CD14-positive monocyte (primary cell): ENCODE results near the gene FGB. TPM values are rescaled to one million over a fixed set of nuclear protein-coding genes. Genes with fewer than 3 reads are reported as not detected.

Experiments
- DNase-seq, 3 donors: peaks; one replicate each; pipeline ENCODE4 v3.0.0-alpha.2; 2011 to 2022
- H2AFZ ChIP-seq: 2 replicates; pipeline ENCODE4 v1.6.0; 2012; ENCODE audit warnings: mild to moderate bottlenecking, low read depth, low read length, inconsistent platforms; ENCODE audit not compliant: insufficient read depth, poor library complexity, severe bottlenecking
- H3K27ac ChIP-seq, 2 donors: 1 replicate in 1 of 2; 2 replicates in 1 of 2; pipeline ENCODE4 v1.5.1; 2012 to 2013; ENCODE audit warnings: low read length in 2 of 2, control low read depth in 1 of 2, inconsistent platforms in 1 of 2, low read depth in 1 of 2, mild to moderate bottlenecking in 1 of 2
- H3K27me3 ChIP-seq, 2 donors: one replicate each; pipeline versions ENCODE4 v1.6.0 to v1.6.1; 2011 to 2013; ENCODE audit warnings: low read length in 2 of 2; ENCODE audit not compliant: control insufficient read depth in 2 of 2, insufficient read depth in 2 of 2
- H3K36me3 ChIP-seq, 2 donors: replicated peaks in 1 of 2; 1 replicate in 1 of 2; 2 replicates in 1 of 2; pipeline versions ENCODE4 v1.5.1 to v1.6.1; 2012 to 2013; ENCODE audit warnings: low read length in 2 of 2, control low read depth in 1 of 2, inconsistent platforms in 1 of 2, mild to moderate bottlenecking in 1 of 2; ENCODE audit not compliant: insufficient read depth in 2 of 2, control insufficient read depth in 1 of 2
- H3K4me1 ChIP-seq, 2 donors: 1 replicate in 1 of 2; 2 replicates in 1 of 2; pipeline versions ENCODE4 v1.5.1 to v1.6.1; 2012 to 2013; ENCODE audit warnings: low read length in 2 of 2, control low read depth in 1 of 2, inconsistent platforms in 1 of 2, mild to moderate bottlenecking in 1 of 2, moderate library complexity in 1 of 2; ENCODE audit not compliant: insufficient read depth in 2 of 2, control insufficient read depth in 1 of 2
- H3K4me2 ChIP-seq: replicated peaks from 2 replicates; pipeline ENCODE3; 2012; ENCODE audit warnings: low read length, moderate library complexity, mild to moderate bottlenecking; ENCODE audit not compliant: poor library complexity, severe bottlenecking; ENCODE audit errors: extremely low read depth
- H3K4me3 ChIP-seq, 3 experiments: fragments of 200-600 bp in 1 of 3; sonication (generic) in 1 of 3; replicated peaks in 1 of 3; 1 replicate in 2 of 3; 2 replicates in 1 of 3; pipeline ENCODE4 v1.5.1; 2011 to 2013; ENCODE audit warnings: low read length in 3 of 3, mild to moderate bottlenecking in 3 of 3, control low read depth in 2 of 3, low read depth in 2 of 3, inconsistent platforms in 1 of 3, moderate library complexity in 1 of 3
- H3K79me2 ChIP-seq: 2 replicates; pipeline ENCODE4 v1.6.0; 2012; ENCODE audit warnings: mild to moderate bottlenecking, control low read depth, inconsistent platforms, low read length, moderate library complexity; ENCODE audit not compliant: insufficient read depth
- H3K9ac ChIP-seq: 2 replicates; pipeline ENCODE4 v1.6.0; 2017; ENCODE audit warnings: low read length, mild to moderate bottlenecking; ENCODE audit not compliant: insufficient read depth, poor library complexity, severe bottlenecking
- H3K9me3 ChIP-seq, 2 donors: replicated peaks in 1 of 2; 1 replicate in 1 of 2; 2 replicates in 1 of 2; pipeline versions ENCODE4 v1.5.1 to v1.6.1; 2012 to 2013; ENCODE audit warnings: low read length in 2 of 2, control low read depth in 1 of 2; ENCODE audit not compliant: control insufficient read depth in 1 of 2, insufficient read depth in 1 of 2
- H4K20me1 ChIP-seq: 2 replicates; pipeline ENCODE4 v1.6.0; 2012; ENCODE audit warnings: mild to moderate bottlenecking, low read length, control low read depth, moderate library complexity; ENCODE audit not compliant: insufficient read depth
- H3K27ac Mint-ChIP-seq, 7 donors: one replicate each; pipeline ENCODE4 v1.8.0; 2020; ENCODE audit warnings: mild to moderate bottlenecking in 7 of 7, mixed read lengths in 7 of 7, moderate library complexity in 6 of 7, inconsistent platforms in 2 of 7
- H3K27me3 Mint-ChIP-seq, 3 donors: one replicate each; pipeline ENCODE4 v1.8.0; 2021 to 2022; ENCODE audit warnings: low read depth in 3 of 3, mild to moderate bottlenecking in 3 of 3, mixed read lengths in 3 of 3, moderate library complexity in 3 of 3, inconsistent platforms in 1 of 3
- H3K36me3 Mint-ChIP-seq, 2 donors: one replicate each; pipeline ENCODE4 v1.8.0; 2020; ENCODE audit warnings: mixed read lengths in 2 of 2, inconsistent platforms in 1 of 2, mild to moderate bottlenecking in 1 of 2
- H3K4me1 Mint-ChIP-seq: one replicate; pipeline ENCODE4 v1.8.0; 2020; ENCODE audit warnings: mild to moderate bottlenecking, mixed read lengths
- H3K4me3 Mint-ChIP-seq, 2 donors: one replicate each; pipeline ENCODE4 v1.8.0; 2020; ENCODE audit warnings: mild to moderate bottlenecking in 2 of 2, mixed read lengths in 2 of 2, moderate library complexity in 1 of 2
- H3K9me3 Mint-ChIP-seq, 7 donors: one replicate each; pipeline ENCODE4 v1.8.0; 2020 to 2022; ENCODE audit warnings: mixed read lengths in 7 of 7, mild to moderate bottlenecking in 6 of 7, moderate library complexity in 6 of 7, inconsistent platforms in 2 of 7
- WGBS: methylation state at CpG from one replicate; pipeline ENCODE4 v1.1.5; 2013; ENCODE audit warnings: missing lambda C conversion rate; ENCODE audit not compliant: insufficient coverage; 5-methylcytosine and 5-hydroxymethylcytosine counted together
- intact Hi-C, 2 donors: fragments of 100-400 bp; cut with micrococcal nuclease; formaldehyde crosslinking; loops; one replicate each; pipeline versions ENCODE4 v1.15.0 to v1.15.1; 2023
- polyA plus RNA-seq, 3 donors: library from polyadenylated mRNA; depleted of rRNA in 1 of 3; unstranded in 2 of 3; stranded (reverse) in 1 of 3; fragments of 300-500 nt in 2 of 3; fragments of >200 nt in 1 of 3; fragmentation: Illumina TruSeq in 2 of 3; gene quantifications; 1 replicate in 2 of 3; 2 replicates in 1 of 3; pipeline ENCODE4 v1.2.3, GENCODE V29; 2012 to 2021
- TF ChIP-seq, protein P1 (sequence below): fragments of 200-600 bp; IDR thresholded peaks from one replicate; pipeline ENCODE4 v1.8.0; 2022; ENCODE audit warnings: antibody characterized with exemption, mild to moderate bottlenecking

The FGB gene
- polyA plus RNA-seq, 3 donors = not detected

- Histone ChIP-seq H3K27me3 (no peaks in the 10 kb centered on the region), H3K9me3 (no peaks in the 10 kb centered on the region), H3K27ac (no peak overlapping the region), H3K79me2 (no peaks in the 10 kb centered on the region), H3K9ac (no peak overlapping the region), H3K4me1 (no peaks in the 10 kb centered on the region), H3K4me3 (no peak overlapping the region), H3K4me2 (no peak overlapping the region), H3K36me3 (no peaks in the 10 kb centered on the region), H4K20me1 (no peaks in the 10 kb centered on the region), H2AFZ (no peak overlapping the region)
- Mint-ChIP-seq H3K36me3 (no peaks in the 10 kb centered on the region), H3K4me3 (no peak overlapping the region), H3K27me3 (peaks cover 0 to 8% (median 2%) of the 10 kb centered on the region in 3 donors), H3K9me3 (peaks cover 0 to 2% (median 0%) of the 10 kb centered on the region in 7 donors), H3K4me1 (peaks cover 6% of the 10 kb centered on the region), H3K27ac (no peak overlapping the region)
- WGBS = 94% methylated on average over 4 of the region's 7 CpGs
- DNase-seq = no peak
- TF ChIP-seq, protein P1, sequence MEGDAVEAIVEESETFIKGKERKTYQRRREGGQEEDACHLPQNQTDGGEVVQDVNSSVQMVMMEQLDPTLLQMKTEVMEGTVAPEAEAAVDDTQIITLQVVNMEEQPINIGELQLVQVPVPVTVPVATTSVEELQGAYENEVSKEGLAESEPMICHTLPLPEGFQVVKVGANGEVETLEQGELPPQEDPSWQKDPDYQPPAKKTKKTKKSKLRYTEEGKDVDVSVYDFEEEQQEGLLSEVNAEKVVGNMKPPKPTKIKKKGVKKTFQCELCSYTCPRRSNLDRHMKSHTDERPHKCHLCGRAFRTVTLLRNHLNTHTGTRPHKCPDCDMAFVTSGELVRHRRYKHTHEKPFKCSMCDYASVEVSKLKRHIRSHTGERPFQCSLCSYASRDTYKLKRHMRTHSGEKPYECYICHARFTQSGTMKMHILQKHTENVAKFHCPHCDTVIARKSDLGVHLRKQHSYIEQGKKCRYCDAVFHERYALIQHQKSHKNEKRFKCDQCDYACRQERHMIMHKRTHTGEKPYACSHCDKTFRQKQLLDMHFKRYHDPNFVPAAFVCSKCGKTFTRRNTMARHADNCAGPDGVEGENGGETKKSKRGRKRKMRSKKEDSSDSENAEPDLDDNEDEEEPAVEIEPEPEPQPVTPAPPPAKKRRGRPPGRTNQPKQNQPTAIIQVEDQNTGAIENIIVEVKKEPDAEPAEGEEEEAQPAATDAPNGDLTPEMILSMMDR = no peak
- intact Hi-C loops = no loop called here
Measured at GRCh38 chr4:154597798-154598774, 35.3 kb downstream of the FGB start.

DNA sequence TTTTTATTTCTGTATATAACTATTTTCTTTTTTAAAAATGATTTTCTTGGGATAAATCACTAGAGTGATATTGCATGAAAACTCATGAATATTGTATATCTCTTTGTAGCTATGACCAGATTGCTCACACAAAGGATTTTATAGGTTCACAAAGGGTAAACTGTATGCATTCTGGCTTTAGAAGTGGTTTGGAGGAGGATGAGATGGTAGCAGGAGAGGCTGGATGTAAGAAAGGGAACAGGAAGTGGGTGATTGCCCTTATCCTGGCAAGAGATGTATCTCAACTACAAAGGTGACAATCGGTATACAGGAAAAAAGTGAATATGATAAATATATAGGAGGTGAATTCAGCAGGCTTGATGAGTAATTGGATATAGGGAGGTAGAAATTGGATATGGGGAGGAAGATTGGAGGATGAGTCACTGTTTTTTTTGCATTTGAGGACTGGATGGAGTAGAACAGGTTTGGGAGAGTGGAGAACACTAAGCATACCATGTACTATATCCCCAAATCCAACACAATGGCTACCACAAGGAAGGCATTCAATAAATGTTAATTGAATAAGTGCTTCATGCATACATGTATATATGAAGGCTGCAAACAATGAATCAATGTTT, 39.7 kb downstream of the FGB start:
- Histone ChIP-seq H3K9me3 (no peaks in the 10 kb centered on the region), H4K20me1 (no peaks in the 10 kb centered on the region), H3K27ac (no peak overlapping the region), H2AFZ (no peak overlapping the region), H3K4me3 (no peak overlapping the region), H3K9ac (no peak overlapping the region), H3K27me3 (no peaks in the 10 kb centered on the region), H3K4me2 (no peak overlapping the region), H3K36me3 (no peaks in the 10 kb centered on the region), H3K4me1 (no peaks in the 10 kb centered on the region), H3K79me2 (no peaks in the 10 kb centered on the region)
- intact Hi-C loops = no loop called here
- no peak for DNase-seq
- peaks cover 0 to 5% (median 4%) of the 10 kb centered on the region in 3 donors for H3K27me3 Mint-ChIP-seq
- no peak overlapping the region for H3K27ac Mint-ChIP-seq
- no peak overlapping the region for H3K4me3 Mint-ChIP-seq
- WGBS = 57% methylated on average over 1 of the region's 1 CpG
- peaks cover 0 to 2% (median 0%) of the 10 kb centered on the region in 7 donors for H3K9me3 Mint-ChIP-seq
- no peaks in the 10 kb centered on the region for H3K36me3 Mint-ChIP-seq
- no peaks in the 10 kb centered on the region for H3K4me1 Mint-ChIP-seq
- TF ChIP-seq, protein P1 = no peak
